ENCODE data around the gene CLK1. TPM values are rescaled to one million over a fixed set of nuclear protein-coding genes. Genes with fewer than 3 reads are reported as not detected.
"Not testable (repeated sequence)": the region's sequence is repeated elsewhere in the genome, so short reads cannot be mapped to it uniquely, and the experiment has no call there.

Gene CLK1
- 100 to 1,000 TPM in 1 of 2 experiments, 10 to 100 TPM in 1; 95.8 to 102 TPM for total RNA-seq

DNA sequence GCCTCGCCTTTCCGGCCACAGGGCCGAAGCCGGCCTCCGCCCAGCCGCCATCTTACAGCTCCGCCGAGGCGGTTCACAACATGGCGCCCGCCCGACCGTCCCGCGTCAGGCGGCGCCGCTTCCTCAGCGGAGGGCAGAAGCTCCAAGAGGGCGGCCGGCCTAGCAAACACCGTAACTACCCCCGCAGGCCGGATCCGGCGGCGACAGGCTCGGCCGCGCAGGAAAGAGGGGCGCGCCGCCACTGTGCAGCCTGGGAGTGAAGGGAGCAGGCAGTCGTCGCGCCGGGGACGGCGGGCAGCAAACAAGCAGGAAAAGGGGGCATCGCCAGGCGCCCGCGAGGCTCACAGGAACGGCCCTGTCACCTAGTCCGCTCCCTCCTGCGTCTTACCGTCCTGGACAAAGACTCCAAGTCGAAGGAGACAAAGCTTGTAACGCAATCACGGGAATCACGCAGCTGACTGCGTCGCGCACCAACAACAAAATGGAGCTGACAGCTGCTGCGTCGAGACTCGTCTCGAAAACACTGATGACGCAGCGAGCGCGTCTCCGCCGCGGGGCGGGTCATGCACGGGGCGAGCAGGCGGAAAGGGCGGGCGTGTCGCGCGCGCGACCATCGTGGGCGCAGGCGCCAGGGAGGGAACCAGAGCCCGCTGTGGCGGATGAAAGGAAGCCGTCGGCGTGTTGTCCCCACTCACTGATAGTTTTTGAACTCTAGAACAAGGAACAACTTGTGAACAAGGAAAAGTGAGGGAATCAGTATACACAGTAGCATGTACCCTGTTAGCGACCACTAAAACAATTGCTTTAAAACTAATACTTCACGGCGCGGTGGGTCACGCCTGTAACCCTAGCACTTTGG lies at the start of gene CLK1:
CLK1 (minus strand) TSS at position 483 of the 859 bp plus-strand sequence. CDS start 2,796 bp downstream, outside the sequence.
- POLR2A ChIA-PET, result interaction anchor here (0.6 to 3.0 kb wide), 23 partner anchors 23 to 586 kb away, joined by 3 to 36 read pairs (median 5); partner anchors contain the start of genes BZW1, KCTD18, NIF3L1 and ORC2
- CTCF ChIA-PET, result interaction anchor here (0.7 to 2.6 kb wide), 5 partner anchors 25 to 266 kb away, joined by 3 to 10 read pairs (median 4); partner anchors contain the start of genes NIF3L1 and PPIL3

DNA sequence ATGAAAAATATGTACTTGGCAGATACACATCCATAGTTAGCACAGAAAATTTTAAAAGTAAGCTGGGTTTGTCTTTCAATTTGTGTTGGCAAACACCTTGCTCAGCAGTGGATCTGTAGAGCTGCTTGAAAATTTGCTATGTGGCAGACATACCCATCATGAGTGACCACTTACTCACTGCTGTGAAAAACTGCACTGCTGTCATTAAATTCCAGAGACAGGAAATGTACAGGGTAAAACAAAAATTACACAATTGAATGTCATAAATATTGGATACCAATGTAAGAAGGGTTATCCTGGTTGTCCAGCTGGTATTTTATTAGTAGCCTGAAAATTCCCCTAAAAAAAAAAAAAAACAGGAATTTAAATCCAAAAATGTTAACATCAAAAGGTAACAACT lies 49.2 kb upstream of the CLK1 start:
- POLR2A ChIA-PET, result no interaction called here
- CTCF ChIA-PET, result no interaction called here

DNA sequence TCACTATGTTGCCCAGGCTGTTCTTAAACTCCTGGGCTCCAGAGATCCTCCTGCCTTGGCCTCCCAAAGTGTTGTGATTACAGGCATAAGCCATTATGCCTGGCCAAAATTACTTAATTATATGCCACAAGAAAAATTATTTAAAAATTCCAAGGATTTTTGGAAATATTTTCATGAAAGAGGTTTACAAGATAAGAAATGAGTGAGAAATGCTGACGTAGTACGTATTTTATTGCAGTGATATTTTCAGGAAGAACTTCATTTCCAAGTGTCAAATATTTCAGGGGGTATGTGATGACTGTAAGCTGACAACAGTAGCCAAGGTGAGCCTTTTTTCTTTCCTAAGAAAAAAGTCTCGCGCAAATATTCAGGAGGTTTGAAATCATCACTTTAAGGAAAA lies 45.5 kb upstream of the CLK1 start:
- CTCF ChIA-PET, result interaction anchor here (0.6 to 0.7 kb wide), 2 partner anchors 44 to 283 kb away, joined by 4 to 7 read pairs; no protein-coding TSS in a partner anchor
- POLR2A ChIA-PET, result no interaction called here

DNA sequence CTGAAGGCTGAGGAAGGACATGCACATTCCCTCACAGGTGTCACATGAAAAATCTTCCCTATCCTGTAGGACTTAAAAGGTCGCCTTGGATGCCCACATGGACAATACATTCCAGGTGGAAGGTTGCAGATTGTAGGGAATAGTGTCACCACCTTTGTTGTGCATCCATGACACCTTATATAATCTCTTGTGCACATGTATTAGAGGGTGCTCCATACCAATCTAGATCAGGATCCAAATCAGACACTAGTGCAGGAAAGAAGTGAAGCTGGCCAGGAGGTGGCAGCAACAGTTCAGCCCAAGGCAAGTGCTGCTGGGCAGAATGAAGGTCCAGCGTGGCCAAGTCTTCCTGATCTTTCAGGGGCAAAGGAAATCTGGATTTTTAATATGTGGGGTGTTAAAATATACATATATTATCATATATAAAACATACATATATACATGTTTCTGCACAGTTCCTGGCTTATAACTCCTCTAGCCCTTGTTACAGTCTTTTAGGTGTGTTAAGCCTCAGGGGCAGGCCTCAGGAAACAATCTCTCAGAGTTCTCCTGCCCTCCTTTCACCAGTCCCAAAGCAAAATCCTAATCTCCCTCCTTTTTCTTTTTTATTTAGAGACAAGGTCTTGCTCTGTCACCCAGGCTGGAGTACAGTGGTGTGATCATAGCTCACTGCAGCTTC lies 41.3 kb upstream of the CLK1 start:
- ChIA-PET CTCF (interaction anchor here (0.6 to 1.7 kb wide), 9 partner anchors 14 to 327 kb away, joined by 3 to 7 read pairs (median 3); no protein-coding TSS in a partner anchor), POLR2A (interaction anchor here (0.6 to 1.2 kb wide), 6 partner anchors 14 to 244 kb away, joined by 3 to 6 read pairs (median 4); no protein-coding TSS in a partner anchor)

DNA sequence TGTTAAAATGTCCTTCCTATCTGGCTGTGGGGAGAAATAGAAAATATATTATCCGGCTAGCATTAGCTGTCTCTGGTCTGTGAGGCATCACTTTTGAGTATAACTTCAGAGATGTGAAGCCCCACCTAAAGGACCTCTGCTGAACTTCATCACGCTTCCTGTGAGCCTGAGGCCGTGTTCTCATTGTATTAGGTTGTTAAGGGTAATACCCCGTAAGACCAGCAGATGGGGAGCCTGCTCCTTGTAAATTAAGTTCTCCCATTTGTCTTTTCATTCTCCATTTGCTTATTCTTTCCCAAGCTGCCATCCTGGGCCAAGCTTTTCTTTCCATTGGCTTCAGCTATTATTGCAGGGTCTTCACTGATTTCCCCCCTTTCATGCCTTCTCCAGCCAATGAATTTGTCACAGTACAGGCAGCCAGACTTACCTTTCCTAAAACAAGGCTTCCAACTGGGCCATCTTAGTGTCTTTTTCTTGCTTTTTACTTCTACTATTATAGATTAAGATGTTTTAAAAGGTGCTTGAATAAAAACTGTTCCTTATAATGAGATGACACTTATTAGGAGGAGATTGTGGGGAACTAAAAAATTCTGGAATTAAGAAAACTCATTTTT lies 37.1 kb upstream of the CLK1 start:
- CTCF ChIA-PET, result interaction anchor here (0.8 to 1.6 kb wide), 5 partner anchors 168 to 331 kb away, joined by 3 to 6 read pairs (median 4); no protein-coding TSS in a partner anchor
- POLR2A ChIA-PET, result interaction anchor here (0.5 to 1.1 kb wide), 2 partner anchors 12 to 53 kb away, joined by 3 read pairs; partner anchors contain the start of gene NIF3L1

DNA sequence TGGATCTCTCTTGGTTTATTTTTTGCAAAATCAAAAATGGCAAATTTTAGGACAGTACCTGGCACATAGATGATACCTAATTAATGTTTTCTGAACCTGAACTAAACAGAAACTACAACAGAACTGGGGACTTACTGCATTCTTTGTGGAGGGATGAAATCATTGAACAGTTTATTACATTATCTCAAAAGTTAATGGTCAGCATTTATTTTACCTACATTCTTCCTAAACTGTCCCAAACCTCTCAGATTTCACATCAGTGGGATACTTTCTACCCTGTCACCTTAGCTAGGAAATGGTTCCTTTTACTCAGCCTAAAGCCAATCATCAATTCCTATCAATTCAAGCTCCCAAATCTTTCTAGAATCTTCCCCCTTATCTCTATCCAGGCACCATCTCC lies 35.0 kb upstream of the CLK1 start:
- POLR2A ChIA-PET, result no interaction called here
- CTCF ChIA-PET, result interaction anchor here (0.6 kb wide), 1 partner anchor 66 kb away, joined by 3 read pairs; no protein-coding TSS in a partner anchor

DNA sequence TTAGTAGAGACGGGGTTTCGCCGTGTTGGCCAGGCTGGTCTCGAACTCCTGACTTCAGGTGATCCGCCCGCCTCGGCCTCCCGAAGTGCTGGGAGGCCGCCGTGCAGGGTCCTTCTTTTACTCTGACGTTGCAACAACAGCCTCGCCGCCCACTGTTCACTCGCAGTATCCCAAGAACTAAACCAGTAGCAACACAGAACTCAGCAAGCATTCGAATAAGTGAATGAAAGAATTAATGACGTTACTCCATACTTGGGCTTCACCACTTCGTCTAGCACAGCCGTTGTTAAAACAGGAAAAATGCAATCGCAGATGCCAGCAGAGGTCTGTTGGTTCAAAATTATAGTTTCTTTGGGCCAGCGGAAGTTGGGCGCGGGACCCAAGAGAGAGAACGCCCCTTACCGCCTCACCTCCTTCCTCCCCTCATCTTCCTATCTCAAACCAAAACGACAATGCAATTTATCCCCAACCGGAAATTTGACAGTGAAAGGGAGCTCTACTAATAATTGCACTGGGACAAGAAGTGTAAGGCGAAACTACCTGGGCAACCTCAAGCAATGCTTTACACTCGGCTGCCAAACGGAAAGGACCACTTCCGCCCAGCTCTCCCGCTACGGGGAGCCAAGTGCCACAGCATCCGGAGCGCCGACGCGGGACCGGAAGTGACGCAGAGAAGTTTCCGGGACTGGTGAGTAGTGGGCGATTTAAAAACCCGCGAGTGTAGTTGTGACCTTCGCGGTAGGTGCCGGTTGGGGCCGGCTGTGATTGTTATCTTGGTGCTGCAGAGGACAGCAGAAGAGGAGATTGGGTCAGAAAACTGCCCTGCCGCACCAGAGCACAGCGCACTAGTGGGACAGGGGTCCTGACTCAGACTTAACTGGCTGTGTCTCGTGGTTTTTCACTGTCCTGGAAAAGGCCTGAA lies 24.5 kb upstream of the CLK1 start, which contains the start of the genes NIF3L1 and PPIL3:
NIF3L1 (plus strand) TSS at position 668 of the 922 bp plus-strand sequence. CDS start 2,573 bp downstream, outside the sequence.
PPIL3 (minus strand) TSS at position 374 of the 922 bp plus-strand sequence. CDS start 1,462 bp downstream, outside the sequence.
- ChIA-PET CTCF (interaction anchor here (0.6 to 1.8 kb wide), 4 partner anchors 25 to 185 kb away, joined by 3 to 10 read pairs (median 3); partner anchors contain the start of gene CLK1), POLR2A (interaction anchor here (0.6 to 2.0 kb wide), 9 partner anchors 11 to 344 kb away, joined by 3 to 36 read pairs (median 3); partner anchors contain the start of gene CLK1)

DNA sequence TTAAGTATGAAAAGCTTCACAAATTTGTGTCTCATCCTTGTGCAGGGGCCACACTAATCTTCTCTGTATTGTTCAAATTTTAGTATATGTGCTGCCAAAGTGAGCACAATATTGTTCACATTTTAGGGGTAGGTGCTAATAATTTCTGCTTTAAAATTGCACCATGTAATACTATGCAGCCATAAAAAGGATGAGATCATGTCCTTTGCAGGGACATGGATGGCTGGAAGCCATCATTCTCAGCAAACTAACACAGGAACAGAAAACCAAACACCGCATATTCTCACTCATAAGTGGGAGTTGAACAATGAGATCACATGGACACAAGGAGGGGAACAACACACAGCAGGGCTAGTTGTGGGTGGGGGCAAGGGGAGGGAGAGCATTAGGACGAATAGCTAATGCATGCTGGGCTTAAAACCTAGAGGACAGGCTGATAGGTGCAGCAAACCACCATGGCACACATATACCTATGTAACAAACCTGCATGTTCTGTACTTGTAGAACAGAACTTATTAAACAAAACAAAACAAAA lies 17.3 kb upstream of the CLK1 start:
- POLR2A ChIA-PET, CTCF ChIA-PET: not testable (repeated sequence)

DNA sequence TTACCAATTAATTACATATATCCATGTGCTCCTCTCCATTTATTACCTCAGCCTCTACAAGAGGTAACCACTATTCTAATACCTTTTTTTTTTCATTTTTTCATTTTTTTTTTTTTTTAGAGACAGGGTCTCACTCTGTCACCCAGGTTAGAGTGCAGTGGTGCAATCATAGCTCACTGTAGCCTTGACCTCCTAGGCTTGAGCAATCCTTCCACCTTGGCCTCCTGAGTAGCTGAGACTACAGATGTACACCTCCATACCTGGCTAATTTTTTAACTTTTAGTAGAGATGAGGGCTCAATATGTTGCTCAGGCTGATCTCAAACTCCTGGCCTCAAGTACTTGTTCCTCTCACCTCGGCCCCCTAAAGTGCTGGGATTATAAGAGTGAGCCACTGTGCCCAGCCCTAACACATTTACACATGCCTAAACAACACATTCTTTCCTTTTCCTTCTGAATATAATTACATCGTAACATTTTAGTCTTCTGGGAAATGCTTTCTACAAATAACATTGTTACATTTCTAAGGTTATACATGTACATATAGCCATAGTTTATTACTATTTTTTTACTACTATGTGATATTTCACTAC lies 13.9 kb upstream of the CLK1 start:
- POLR2A ChIA-PET, result interaction anchor here (0.6 kb wide), 1 partner anchor 11 kb away, joined by 8 read pairs; the partner anchor contains the start of gene NIF3L1
- CTCF ChIA-PET, result no interaction called here

DNA sequence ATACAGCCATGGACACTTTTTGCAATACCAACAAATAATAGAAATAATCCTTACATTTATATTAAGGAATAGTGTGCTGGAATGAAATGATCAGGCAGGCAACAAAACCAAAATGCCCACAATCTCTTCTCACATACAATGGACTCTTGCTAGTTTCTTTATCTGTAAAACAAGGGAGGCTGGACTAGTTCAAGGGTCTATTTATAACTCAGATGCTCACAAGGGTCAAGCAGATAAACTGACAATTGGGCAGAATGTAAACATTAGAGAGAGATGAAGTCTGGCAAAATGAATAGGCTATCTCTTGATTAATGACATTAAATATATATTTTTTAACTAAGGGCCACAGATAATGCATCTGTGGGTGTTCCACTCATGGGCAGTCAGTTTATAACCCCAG lies 13.0 kb upstream of the CLK1 start:
- ChIA-PET CTCF (no interaction called here), POLR2A (interaction anchor here (0.5 kb wide), 1 partner anchor 562 kb away, joined by 5 read pairs; no protein-coding TSS in a partner anchor)

DNA sequence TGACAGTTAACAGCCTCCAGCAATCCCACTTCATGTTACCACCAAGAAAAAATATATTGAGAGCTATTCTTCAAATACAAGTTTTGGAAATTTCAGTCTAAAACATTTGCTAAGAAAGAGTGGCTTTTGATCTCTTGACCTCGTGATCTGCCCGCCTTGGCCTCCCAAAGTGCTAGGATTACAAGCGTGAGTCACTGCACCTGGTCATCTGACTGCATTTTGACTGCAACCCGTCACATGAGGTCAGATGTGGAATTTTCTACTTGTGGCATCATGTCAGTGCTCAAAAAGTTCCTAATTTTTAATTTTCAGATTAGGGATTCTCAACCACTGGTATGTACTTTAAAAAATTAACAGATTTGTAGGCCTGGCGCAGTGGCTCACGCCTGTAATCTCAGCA lies 9.1 kb upstream of the CLK1 start:
- CTCF ChIA-PET, result no interaction called here
- POLR2A ChIA-PET, result no interaction called here

DNA sequence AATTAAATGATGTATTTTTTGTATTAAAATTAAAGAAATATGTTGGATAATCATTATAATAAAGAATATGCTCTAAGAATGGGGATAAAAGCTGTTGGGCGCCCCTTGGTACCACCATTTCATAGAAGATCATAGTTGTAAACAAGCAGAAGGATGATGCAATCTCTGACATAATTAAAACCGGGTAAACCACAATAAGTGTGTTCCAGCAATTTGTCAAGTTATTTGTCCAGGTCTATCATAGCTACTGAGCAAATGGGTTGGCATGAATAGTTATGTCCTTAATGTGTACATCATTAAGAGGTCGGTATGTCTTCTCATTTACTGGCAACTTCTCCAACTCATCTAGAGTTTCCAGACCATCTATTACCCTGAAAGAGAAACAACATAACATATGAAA lies 6.7 kb upstream of the CLK1 start:
- POLR2A ChIA-PET, result no interaction called here

DNA sequence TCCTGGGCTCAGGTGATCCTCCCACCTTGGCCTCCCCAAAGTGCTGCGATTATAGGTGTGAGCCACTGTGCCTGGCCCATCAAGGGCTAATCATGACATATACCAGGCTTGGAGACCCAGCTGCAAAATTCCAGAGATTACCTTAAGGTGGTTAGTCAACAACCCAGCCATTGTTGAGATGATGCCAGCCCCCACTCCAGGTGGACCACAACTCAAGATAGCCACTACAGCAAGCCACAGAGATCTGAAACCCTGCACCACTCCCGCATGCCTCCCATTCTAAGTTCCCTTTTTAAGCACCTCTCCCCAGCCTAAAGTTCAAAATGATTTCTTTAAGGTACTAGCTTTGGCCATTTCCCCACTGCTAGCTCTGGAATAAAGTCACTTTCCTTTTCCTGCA lies 4.6 kb upstream of the CLK1 start:
- CTCF ChIA-PET, result interaction anchor here (0.7 to 1.6 kb wide), 2 partner anchors 11 to 163 kb away, joined by 4 read pairs; no protein-coding TSS in a partner anchor
- POLR2A ChIA-PET, result interaction anchor here (1.0 kb wide), 1 partner anchor 11 kb away, joined by 5 read pairs; no protein-coding TSS in a partner anchor

More for the DNA sequence above, 6.7 kb upstream of the CLK1 start:
- CTCF ChIA-PET, result no interaction called here

DNA sequence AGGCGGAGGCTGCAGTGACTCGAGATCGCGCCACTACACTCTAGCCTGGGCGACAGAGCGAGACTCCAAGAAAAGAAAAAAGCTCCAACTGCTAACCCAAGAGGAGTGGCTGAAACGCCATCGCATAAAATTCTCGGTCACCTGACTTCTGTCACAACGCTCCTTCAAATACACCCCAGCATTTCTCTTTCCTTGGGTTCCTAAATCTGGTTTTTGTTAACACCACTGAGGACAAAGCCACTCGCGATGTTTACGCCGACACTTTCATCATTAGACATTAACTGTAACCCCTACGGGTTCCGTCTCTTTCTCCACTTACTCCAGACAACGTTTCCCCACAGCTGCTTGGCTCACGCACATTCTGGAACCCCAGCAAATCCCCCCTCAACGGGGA lies 679 bp downstream of the CLK1 start:
- POLR2A ChIA-PET, result interaction anchor here (0.6 to 3.0 kb wide), 21 partner anchors 24 to 587 kb away, joined by 3 to 36 read pairs (median 6); partner anchors contain the start of genes KCTD18, NIF3L1, ORC2 and PPIL3
- CTCF ChIA-PET, result interaction anchor here (0.7 to 2.6 kb wide), 5 partner anchors 26 to 267 kb away, joined by 3 to 10 read pairs (median 4); partner anchors contain the start of genes NIF3L1 and PPIL3

DNA sequence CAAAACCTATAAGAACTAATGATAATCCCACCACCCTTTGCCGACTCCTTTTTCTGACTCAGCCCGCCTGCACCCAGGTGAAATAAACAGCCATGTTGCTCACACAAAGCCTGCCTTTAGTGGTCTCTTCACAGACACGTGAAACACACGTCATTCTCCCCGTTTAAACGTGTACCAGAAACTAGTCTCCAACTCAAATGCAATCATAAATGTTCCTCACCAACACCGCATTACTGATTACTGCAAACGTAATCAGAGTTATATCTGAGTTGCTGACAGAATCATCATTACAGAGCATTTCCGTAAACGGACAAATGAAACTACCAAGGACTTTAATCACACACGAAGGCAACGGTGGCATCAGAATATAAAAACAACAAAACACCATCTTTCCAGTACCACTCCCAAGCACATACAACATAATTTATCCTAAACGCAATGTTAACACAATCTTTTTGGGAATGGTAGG lies 1.9 kb downstream of the CLK1 start:
- ChIA-PET POLR2A (interaction anchor here (0.5 to 0.6 kb wide), 2 partner anchors 20 to 209 kb away, joined by 3 to 4 read pairs; no protein-coding TSS in a partner anchor), CTCF (interaction anchor here (0.7 kb wide), 1 partner anchor 54 kb away, joined by 3 read pairs; no protein-coding TSS in a partner anchor)

DNA sequence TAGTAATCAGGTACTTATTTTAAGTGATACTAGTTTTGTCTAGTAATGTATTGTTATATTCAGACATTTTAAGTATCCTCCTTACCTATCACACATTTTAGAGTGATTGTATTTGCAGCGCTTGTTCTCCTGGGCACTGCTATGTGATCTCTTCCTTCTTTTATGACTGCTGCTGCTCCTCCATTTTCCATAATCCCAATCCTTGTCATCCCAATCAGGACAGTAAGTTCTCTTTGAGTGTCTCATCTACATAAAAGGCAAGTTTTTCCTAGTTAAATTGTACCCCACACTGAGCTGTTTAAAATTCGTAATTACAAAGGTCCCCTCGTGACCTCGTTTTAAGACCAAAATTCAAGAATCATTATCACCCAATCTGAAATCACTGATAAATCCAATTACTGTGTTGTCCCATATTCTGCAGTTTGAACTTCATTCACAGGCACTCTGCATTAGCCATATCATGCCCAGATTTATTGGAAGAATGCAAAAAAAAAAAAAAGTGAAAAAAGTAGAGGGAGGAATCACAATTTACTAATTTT lies 2.8 kb downstream of the CLK1 start:
- CTCF ChIA-PET, result interaction anchor here (0.7 kb wide), 1 partner anchor 53 kb away, joined by 3 read pairs; no protein-coding TSS in a partner anchor

More for the DNA sequence above, 2.8 kb downstream of the CLK1 start:
- POLR2A ChIA-PET, result interaction anchor here (0.5 to 1.0 kb wide), 5 partner anchors 13 to 256 kb away, joined by 3 to 8 read pairs (median 3); partner anchors contain the start of genes NIF3L1 and PPIL3
